Fibroblast of peridontal ligament (primary cell): Measurements from ENCODE around the gene PTGIS.
"Not testable (repeated sequence)": the region's sequence is repeated elsewhere in the genome, so short reads cannot be mapped to it uniquely, and the experiment has no call there.

Experiments
- DNase-seq: peaks from one replicate; pipeline ENCODE4 v3.0.0-alpha.2; 2010; ENCODE audit errors: extremely low read depth

Gene PTGIS

DNA sequence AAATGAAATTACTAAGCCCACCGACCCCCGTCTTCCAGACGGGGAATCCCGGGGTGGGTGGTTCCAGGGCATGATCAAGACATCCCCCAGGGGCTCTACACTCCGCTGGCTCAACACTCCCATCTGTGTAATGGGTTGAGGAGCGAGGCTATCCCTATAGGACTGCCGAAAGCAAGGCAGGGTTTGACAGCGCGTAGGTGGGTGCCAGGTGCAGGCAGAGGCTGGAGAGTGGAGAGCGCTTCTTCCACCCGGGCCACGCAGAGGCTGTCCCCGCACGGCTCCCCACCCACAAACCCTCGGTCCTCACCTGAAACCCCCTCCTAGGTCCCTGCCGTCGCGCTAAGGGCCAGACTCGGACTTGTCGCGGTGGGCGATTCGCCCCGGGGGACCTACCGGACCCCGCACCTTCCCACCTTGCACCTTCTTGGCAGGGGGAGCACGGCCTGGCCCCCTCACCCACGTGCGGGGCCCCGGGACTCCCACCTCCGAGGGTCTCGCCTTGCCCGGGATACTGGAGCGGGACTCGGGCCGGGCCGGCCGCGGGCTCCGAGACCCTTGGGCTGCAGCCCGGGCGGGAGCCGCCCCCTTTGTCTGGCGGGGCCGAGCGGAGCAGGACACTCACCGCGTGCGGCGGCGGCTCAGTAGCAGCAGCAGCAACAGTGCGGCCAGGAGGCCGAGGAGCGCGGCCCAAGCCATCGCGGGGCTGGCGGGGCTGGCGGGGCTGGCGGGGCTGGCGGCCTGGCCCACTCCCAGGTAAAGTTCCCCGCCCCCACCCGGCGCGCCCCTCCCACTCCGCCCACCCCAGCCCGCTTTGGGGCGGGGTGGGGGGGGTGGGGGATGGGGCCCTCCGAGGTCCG lies at the start of gene PTGIS:
Gene PTGIS, minus strand, starts transcription at position 717 of the 857 bp plus-strand sequence. Its CDS starts 21 bp downstream, at position 696.
- DNase-seq: no peak

DNA sequence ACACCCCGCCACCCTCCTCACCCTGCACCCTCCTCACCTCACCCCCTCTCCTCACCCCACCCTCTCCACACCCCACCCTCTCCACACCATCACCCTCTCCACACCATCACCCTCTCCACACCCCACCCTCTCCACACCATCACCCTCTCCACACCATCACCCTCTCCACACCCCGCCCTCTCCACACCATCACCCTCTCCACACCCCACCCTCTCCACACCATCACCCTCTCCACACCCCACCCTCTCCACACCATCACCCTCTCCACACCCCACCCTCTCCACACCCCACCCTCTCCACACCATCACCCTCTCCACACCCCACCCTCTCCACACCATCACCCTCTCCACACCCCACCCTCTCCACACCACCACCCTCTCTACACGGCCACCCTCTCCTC lies 49.5 kb upstream of the PTGIS start:
- DNase-seq: not testable (repeated sequence)

DNA sequence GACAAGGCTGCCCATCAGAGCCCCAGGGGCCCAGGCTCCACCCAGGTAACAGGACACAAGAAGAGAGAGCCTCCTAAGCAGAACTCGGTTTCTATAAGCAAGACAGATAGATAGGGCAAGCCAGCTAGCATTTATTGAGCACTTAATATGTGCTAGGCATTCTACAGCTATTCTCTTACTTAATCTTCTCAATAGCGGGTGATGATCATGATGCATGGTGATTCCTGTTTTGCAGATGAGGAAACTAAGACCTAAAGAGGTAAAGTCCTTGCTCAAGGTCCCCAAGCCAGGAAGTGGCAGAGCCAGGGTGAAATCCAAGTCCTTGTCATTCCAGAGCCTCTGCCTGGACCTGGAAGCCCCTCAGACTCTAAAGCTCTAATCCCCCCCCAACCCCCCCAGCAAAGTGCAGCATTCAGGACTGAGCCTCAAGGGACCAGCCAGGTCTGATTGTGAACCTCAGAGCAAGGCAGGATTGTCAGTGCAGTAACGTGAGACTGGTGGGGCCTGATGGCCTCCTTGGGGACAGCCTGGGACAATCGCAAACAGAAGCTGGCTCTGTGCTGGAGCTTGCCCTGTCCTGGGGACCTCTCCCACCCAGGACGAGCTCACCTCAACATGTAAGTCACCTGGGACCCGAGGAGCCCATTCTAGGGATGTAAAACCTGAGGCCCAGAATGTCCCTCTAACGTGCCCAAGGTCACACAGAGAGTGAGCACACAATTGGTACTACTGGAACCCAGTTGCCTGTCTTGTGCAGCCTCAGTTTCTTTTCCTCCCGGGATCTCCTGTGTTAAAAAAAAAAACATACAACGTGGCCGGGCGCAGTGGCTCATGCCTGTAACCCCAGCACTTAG lies 48.4 kb upstream of the PTGIS start:
- no peak for DNase-seq

DNA sequence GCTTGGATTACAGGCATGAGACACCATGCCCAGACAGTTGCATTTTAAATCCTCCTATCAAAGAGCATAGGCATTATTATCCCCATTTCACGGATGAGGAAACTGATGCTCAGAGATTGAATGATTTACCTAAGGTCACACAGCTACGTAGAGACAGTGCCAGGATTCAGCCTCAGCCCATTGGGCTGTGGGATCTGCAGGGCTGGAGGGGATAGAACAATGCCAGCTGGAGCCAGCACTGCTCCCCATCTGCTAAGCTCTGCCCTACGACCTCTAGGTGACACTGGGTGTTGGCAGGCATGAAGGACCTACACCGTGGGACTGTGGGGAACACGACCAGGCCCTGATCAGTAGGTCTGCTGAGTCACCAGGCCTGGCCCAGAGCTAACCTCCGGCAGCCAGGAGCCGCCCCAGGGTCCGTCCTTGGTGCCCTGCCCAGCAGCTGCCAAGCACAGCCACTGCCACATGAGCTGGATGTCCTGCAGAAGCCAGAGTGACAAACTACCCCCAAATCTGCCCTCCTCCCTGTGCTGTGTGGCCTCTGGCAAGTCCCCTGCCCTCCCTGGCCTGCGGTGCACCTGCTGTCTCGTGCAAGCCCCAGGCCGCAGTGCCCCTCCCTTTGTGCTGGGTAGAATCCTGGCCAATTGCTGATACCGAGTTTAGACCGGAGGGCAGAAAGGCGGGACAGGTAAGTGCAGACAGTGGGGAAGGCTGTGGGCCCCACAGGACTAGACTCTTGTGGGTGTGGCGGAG lies 47.6 kb upstream of the PTGIS start:
- DNase-seq: no peak

DNA sequence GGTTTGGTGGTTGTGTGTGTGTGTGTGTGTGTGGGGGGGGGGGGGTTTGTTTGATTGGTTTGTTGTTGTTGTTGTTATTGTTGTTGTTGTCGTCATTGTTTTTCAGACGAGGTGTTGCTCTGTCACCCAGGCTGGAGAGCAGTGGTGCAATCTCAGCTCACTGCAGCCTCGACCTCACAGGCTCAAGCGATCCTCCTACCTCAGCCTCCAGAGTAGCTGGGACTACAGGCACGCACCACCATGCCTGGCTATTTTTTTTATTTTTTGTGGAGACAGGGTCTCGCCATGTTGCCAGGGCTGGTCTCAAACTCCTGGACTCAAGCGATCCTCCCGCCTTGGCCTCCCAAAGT lies 47.1 kb upstream of the PTGIS start:
- not testable (repeated sequence) for DNase-seq

DNA sequence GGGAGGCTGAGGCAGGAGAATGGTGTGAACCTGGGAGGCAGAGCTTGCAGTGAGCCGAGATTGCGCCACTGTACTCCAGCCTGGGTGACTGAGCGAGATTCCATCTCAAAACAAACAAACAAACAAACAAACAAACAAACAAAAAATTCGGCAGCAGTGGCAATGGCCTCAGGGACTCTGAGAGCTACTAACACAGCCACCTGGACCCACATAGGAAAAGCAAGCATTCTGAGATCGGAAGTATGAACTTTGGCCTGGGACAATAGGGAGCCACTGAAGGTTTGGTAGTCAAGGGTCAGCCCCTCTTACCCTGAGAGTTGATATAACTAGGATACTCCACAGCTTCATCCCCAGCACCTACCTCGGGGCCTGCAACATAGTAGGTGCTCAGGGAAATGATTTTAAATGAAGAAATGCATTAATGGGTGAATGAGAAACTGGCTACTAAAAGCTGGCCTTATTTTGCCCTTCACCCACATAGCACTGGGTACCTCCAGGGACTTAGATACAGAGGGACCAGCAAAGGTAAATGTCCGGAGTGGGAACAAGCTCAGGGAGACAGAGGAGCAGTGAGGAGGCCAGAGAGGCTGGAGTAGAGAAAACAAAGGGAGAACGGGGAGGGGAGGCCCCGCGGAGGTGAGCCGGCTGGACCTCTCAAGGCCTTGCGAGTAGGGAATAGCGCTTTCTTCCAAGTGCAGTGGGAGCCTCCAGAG lies 46.6 kb upstream of the PTGIS start:
- DNase-seq: no peak

DNA sequence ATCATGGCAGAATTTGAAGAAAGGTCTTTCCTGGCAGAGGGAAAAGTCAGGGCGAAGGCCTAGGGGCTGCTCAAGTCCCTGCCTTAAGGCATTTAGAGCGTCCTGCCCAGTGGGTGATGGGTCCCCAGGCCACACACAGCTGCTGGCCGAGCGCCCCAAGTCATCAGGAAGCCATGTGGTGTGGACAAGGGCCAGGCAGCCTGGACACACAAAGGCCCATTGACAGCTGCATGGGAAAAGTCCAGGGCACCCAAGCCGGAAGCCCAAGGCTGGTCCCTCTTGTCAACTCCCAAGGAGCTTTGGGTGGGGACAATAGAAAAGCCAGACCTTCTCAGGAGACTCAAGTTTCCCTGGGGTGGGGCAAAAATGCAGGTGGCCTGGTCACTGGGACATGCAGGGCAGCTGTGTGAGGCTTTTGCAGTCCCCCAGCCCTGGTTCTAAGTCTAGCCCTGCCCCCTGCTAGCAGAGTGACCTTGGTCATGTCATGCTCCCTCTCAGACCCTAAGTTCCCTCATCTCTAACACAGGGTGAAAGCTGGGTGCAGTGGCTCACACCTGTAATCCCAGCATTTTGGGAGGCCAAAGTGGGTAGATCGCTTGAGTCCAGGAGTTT lies 44.3 kb upstream of the PTGIS start:
- DNase-seq: no peak

DNA sequence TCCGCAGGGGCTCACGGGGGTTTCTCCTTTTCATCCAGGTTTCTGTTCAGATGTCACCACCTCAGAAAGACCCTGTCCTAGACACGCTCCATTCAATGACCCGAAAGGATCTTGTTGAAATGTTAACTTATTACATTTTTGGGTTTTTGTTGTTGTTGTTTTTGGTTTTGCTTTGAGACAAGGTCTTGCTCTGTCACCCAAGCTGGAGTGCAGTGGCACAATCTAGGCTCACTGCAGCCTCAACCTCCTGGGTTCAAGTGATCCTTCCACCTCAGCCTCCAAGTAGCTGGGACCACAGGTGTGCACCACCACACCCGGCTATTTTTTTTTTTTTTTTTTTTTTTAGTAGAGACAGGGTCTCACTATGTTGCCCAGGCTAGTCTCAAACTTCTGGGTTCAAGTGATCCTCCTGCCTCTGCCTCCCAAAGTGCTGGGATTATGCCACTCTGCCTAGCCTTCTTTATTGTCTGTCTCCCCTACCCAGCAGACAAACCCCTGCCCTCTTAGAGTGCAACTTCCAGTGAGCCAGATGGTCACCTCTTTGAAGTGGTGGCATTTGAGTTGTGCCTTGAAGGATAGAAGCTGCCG lies 43.7 kb upstream of the PTGIS start:
- not testable (repeated sequence) for DNase-seq

DNA sequence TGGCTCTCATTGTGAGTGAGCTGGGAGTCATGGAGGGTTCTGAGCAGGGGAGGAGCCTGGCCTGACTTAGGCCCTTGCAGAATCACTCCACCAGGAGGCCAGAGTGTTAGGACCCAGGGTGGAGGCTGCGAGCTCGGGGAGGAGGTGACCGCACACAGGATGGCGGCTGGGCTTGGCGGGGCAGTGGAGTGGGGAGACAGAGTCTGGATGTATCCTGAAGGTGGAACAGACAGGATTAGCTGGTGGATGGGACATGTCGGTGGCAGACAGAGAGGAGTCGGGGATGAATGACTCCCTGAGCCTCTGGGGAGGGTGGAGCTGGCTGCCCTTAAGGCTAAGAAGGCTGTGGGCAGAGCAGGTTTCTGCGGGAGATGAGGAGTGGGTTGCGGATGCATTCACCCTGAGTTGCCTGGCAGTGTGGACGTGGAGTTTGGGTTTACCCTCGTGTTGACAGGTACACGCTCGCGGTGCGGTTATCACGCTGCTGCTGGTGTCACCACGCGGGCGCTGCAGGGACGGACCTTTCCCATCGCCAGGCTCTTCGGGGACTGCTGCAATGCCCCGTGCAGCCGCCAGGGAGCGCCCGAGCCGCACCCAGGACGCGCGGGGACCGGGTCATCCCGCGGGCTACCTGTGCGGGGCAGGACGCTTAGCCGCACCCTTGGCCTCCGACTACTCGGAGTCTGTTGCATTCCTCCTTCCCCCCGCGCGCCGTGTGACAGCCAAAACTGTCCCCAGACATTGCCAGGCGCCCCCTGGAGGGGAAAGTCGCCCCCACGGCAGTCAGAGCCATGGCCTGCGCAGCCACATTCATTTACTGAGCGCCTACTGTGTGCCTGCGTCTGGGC lies 43.0 kb upstream of the PTGIS start:
- DNase-seq: no peak

DNA sequence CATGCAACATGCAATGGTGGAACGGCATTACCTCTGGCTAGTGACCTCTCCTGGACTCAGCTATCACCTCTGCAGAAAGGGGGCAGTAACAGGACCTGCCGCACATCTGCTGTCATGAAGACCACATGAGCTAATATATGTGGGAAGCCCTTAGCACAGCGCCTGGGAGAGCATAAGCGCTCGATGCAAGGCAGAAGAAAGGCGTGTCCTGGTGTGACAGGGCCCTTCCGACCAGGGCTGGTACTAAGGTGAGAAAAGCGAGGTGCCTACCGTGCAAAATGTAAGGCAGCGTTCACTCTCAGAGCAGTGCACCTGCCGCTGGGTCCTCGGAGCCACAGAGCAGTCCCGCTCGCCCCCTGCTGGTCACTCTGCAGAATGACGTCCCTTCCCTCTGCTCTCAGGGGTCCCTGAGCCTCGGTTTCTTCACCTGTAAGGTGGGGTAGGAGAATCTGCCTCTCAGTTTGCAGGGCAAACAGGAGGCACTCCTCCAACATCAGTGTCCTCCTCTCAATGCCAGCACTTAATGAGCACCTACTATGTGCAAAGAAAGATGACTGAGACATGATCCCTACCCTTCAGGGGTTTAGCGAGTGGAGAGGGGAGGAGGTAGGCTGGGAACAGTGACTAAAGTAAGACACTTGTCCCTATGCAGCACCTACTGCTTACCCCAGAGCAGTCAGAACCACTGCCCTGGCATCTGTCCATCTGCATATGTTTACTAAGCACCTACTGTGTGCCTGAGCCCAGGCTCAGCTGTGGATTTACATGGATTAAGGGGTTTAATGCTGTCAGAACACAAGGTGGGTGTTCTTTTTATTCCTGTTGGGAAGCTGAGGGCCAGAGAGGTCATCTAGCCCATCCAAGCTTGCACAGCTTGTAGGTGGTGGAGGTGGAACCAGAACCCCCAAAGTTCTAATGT lies 41.1 kb upstream of the PTGIS start:
- DNase-seq: no peak

DNA sequence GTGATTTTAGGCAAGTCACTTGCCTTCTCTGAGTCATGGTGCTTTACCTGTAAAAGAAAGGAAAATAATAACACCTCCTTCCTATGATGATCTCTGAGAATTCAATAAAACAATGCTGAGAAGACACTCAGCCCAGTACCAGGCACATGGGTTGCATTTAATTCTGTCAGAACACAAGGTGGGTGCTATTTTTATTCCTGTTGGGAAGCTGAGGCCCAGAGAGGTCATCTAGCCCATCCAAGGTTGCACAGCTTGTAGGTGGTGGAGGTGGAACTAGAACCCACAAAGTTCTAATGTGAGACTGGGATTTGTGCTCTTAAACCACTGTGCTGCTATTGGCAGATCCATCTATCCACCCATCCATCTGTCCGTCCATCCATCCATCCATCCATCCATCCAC lies 39.6 kb upstream of the PTGIS start:
- DNase-seq: no peak

DNA sequence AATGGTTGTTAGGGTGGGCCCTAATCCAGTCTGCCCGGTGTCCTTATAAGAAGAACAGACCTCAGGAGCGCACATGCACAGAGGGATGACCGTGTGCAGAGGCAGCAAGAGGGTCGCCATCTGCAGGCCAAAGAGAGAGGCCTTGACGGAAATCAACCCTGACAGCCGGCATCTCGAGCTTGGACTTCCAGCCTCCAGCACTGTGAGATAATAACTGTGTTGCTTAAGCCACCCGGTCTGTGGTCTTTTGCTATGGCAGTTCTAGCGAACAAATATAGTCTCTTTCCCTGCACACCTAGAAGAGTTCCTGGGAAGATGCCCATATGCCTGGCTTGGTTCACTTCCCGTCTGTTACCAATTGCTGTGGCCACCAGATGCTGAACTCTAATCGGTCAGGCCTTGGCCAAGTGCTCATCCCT lies 35.3 kb upstream of the PTGIS start:
- peak; percentile 72 for DNase-seq

DNA sequence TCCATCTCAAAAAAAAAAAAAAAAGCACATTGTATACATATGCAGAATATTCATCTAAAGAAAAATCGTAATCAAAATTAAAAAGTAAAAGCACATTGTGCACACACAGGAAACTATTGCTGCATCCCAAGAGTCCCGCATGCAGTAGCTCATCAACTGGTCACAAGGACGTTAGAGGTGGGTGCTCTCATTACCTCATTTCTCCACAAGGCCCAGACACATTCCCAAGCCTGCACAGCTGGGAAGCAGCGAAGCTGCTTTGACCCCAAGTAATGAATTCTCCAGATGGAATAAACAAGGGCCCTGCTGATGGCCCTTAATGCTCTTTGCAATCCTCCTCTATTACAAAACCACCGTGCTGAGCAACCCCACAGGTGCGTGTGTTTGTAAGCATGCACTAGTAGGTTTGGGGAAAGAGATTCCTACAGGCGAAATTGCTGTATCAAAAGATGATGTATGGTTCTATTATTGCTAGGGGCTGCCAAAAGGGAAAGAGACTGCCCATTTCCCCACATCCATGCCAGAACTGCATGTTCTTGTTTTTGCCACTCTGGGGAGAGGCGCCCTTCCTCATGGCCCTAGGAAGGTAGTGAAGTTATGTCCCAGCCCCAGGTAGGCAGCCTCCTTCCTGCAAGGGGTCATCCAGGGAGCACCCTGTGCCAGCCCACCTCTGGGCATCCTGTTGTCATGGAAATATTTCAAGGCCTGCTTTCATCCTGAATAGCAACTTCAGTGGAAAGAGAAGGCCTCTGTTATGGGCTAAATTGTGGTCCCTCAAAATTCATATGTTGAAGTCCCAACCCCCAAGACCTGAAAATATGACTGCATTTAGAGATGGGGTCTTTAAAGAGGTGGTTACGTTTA lies 34.6 kb upstream of the PTGIS start:
- DNase-seq: no peak

DNA sequence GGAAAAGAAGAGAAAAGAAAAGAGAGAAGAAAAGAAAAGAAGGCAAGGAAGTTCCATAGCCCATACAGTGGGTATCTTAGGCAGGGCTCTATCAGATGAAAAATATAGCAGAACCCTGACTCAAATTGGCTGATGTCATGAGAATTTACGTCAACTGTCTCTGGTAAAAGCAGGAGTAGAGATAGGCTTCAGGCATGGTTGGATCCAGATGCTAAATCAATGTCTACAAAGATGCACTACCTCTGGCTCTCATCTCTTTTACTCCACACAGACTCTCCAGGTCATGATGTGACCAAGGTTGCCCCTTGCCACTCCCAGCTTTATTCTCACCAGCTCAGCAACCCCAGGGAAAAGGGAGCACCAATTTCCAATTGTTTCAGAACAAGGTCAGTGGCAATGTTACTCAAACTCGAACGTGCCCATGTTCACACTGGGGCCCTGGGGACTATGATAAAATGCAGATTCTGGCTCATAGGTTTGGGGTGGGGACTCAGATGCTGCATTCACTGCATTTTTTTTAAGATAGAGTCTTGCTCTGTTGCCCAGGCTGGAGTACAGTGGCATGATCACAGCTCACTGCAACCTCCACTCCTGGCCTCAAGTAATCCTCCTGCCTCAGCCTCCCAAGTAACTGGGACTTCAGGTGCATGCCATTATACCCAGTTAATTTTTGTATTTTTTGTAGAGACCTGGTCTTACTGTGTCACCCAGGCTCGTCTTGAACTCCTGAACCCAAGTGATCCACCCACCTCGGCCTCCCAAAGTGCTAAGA lies 33.4 kb upstream of the PTGIS start:
- DNase-seq: no peak

DNA sequence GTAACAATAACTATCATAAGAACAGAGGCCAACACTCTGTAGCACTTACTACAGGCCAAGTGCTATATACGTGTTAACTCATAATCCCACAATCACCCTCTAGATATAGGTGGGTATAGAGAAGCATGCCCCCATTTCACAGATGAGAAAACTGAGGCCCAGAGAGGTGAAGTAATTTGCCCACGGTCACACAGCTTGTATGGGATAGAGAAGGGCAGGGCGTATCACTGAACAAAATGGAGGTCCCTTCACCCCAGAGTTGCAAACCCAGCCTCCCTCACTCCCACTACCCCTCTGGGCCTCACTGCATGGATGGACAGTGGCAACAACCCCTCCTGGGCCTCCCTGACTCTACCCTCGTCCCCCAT lies 31.8 kb upstream of the PTGIS start:
- no peak for DNase-seq

DNA sequence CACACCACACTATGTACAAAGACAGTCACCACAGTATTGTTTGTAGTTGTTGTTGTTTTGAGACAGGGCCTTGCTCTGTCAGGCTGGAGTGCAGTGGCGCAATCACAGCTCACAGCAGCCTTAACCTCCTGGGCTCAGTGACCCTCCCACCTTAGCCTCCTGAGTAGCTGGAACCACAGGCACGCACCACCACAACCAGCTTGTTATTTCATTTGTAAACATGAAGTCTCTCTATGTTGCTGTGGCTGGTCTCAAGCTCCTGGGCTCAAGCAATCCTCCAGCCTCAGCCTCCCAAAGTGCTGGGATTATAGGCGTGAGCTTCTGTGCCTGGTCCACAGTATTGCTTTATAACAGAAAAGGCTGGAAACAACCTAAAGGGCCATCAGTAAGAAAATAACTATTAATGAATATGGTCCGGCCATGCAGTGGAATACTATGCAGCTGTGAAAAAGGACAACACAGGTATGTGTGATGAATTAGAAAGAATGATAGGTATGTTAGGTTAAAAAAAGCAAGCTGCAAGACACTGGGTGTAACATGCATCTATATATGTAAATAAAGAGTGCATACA lies 30.0 kb upstream of the PTGIS start:
- no peak for DNase-seq
